NCI-H1417 (cell line): ENCODE data around the gene TRPM3.

ENCODE experiments used
- DNase-seq, 3 experiments: peaks; one replicate each; lab custom pipeline; 2025; lab: John Stamatoyannopoulos, UW

Gene TRPM3

GRCh38 chr9:71097671-71098070, 23.8 kb downstream of the TRPM3 start:
- DNase-seq = no peak

- DNase-seq = peak in 1 of 3 experiments; percentile 35
Observed at GRCh38 chr9:71096421-71097108, 24.9 kb downstream of the TRPM3 start.

- DNase-seq = no peak
Observed at GRCh38 chr9:71094708-71095251, 26.6 kb downstream of the TRPM3 start.

GRCh38 chr9:71090896-71091295, 30.5 kb downstream of the TRPM3 start:
- no peak for DNase-seq

GRCh38 chr9:71079451-71079850, 42.0 kb downstream of the TRPM3 start:
- DNase-seq = no peak

GRCh38 chr9:71076096-71076495, 45.3 kb downstream of the TRPM3 start:
- DNase-seq = no peak

GRCh38 chr9:71073494-71073893, 47.9 kb downstream of the TRPM3 start:
- no peak for DNase-seq

- DNase-seq = no peak
Observed at GRCh38 chr9:71072587-71072986, 48.8 kb downstream of the TRPM3 start.

- DNase-seq = peak in 1 of 3 experiments; percentile 11
Observed at GRCh38 chr9:71071633-71072032, 49.8 kb downstream of the TRPM3 start.

- DNase-seq = peak in 1 of 3 experiments; percentile 54
Observed at GRCh38 chr9:71058660-71059059, 62.8 kb downstream of the TRPM3 start.

GRCh38 chr9:71052287-71052686, 69.1 kb downstream of the TRPM3 start:
- DNase-seq = no peak

GRCh38 chr9:71048280-71048679, 73.1 kb downstream of the TRPM3 start:
- DNase-seq = no peak

GRCh38 chr9:71042448-71042990, 78.9 kb downstream of the TRPM3 start:
- no peak for DNase-seq

GRCh38 chr9:71037521-71037920, 83.9 kb downstream of the TRPM3 start:
- no peak for DNase-seq

GRCh38 chr9:71036501-71036900, 84.9 kb downstream of the TRPM3 start:
- peak; percentile 35 to 81 (median 65) for DNase-seq

GRCh38 chr9:71032779-71033178, 88.6 kb downstream of the TRPM3 start:
- no peak for DNase-seq

GRCh38 chr9:71025728-71026127, 95.7 kb downstream of the TRPM3 start:
- no peak for DNase-seq

GRCh38 chr9:71025201-71025600, 96.2 kb downstream of the TRPM3 start:
- DNase-seq = no peak

- DNase-seq = no peak
Observed at GRCh38 chr9:71010258-71010657, 111.2 kb downstream of the TRPM3 start.

GRCh38 chr9:71005456-71005855, 116.0 kb downstream of the TRPM3 start:
- no peak for DNase-seq

- no peak for DNase-seq
Observed at GRCh38 chr9:71004196-71004595, 117.2 kb downstream of the TRPM3 start.

- no peak for DNase-seq
Observed at GRCh38 chr9:71003346-71003745, 118.1 kb downstream of the TRPM3 start.

GRCh38 chr9:71001780-71002386, 119.5 kb downstream of the TRPM3 start:
- peak; percentile 26 to 70 (median 63) for DNase-seq
